ENCODE results near the gene OSBPL7.

Gene OSBPL7

GRCh38 chr17:47831934-47832327 lies 10.3 kb upstream of the OSBPL7 start:
- H3K27ac ChIP-seq, result peak overlapping the region; percentile 90
- no peak for TF ChIP-seq CTCF (conservative IDR thresholded peaks at IDR 0.05)

GRCh38 chr17:47831003-47831933 lies 9.7 kb upstream of the OSBPL7 start, which contains the start of the genes LRRC46 and MRPL10:
Gene LRRC46, plus strand, starts transcription at chr17:47831670. Its CDS starts 320 bp downstream, at chr17:47831990.
Gene MRPL10, minus strand, starts transcription at chr17:47831541. Its CDS starts 30 bp downstream, at chr17:47831511.
- H3K27ac ChIP-seq, result peak within 1 kb of the TSS; percentile 90
- peak; percentile 69 for TF ChIP-seq CTCF (conservative IDR thresholded peaks at IDR 0.05)

GRCh38 chr17:47830396-47831002 lies 8.9 kb upstream of the OSBPL7 start:
- peak overlapping the region; percentile 90 for H3K27ac ChIP-seq
- no peak for TF ChIP-seq CTCF (conservative IDR thresholded peaks at IDR 0.05)

- no peak for TF ChIP-seq CTCF (conservative IDR thresholded peaks at IDR 0.05)
- H3K27ac ChIP-seq, result peak overlapping the region; percentile 90
These were observed 8.3 kb upstream of the OSBPL7 start for GRCh38 chr17:47829870-47830269.

- TF ChIP-seq CTCF (conservative IDR thresholded peaks at IDR 0.05), result no peak
These were observed 1.9 kb upstream of the OSBPL7 start for GRCh38 chr17:47823519-47823918.

GRCh38 chr17:47822785-47823184 lies 1.2 kb upstream of the OSBPL7 start:
- TF ChIP-seq CTCF (conservative IDR thresholded peaks at IDR 0.05), result no peak
- H3K27ac ChIP-seq, result peak overlapping the region; percentile 81

More at GRCh38 chr17:47823519-47823918, 1.9 kb upstream of the OSBPL7 start:
- H3K27ac ChIP-seq, result no peak overlapping the region

- no peak for TF ChIP-seq CTCF (conservative IDR thresholded peaks at IDR 0.05)
- peak overlapping the region; percentile 81 for H3K27ac ChIP-seq
These were observed 567 bp downstream of the OSBPL7 start for GRCh38 chr17:47821031-47821423.

Measured in VCaP (cell line).